ENCODE measurements around the gene C2orf80.

DNA sequence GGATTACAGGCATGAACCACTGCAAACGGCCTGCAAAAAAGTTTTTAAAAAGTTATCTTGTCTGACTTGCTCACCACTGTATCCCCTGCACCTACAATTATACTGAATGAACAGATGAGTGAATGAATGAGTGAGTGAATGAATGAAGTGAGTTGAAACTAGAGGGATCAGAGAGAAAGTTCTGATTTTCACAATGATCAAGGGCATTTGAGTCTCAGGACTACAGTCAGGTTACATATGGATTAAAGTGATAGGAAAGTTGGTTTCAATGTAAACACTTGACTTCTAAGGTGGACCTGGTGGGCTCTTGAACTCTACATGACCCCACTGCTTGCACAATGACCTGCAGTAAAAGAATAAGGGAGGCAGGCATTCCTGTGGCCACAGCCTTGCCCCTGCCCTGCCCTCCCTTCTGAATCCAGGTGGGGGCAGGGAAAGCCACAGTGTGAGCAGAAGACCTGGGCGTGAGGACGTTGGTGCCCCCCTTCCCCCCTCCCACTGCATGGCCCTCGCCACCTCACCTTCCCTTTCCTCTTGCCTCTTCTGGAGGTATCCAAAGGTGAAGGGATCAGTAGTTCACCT, 10.7 kb downstream of the C2orf80 start:
- TF ChIP-seq EZH2 (IDR thresholded peaks at IDR 0.05; ENCODE audit: insufficient read depth, poor library complexity, severe bottlenecking) (no peak), EZH2phosphoT487 (IDR thresholded peaks at IDR 0.05; ENCODE audit: insufficient read depth, low read depth) (no peak)
